Islet precursor cell (in vitro differentiated cells): ENCODE data around the gene MAML3.

Experiments
- DNase-seq: peaks from one replicate; pipeline ENCODE4 v3.0.0-alpha.2; 2018

MAML3 gene

DNA sequence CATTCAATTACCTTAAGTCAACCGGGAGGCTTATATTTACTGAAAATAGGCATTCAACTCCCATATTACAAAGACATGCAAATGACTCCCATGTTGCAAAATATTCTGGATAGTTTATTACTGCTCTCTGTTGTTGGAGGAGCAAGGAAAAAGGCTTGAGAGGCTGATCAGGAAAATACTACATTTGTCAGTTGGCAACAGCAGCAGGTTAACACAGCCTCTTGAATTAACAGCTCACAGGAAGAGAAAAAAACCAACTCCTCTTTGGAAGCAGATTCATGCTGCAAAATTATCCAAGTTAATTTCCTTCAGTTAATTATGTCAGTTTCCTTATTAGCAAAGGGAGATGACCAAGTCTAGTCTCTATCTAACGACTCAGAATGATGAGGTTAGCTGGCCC is 238.9 kb downstream of the MAML3 start:
- no peak for DNase-seq

DNA sequence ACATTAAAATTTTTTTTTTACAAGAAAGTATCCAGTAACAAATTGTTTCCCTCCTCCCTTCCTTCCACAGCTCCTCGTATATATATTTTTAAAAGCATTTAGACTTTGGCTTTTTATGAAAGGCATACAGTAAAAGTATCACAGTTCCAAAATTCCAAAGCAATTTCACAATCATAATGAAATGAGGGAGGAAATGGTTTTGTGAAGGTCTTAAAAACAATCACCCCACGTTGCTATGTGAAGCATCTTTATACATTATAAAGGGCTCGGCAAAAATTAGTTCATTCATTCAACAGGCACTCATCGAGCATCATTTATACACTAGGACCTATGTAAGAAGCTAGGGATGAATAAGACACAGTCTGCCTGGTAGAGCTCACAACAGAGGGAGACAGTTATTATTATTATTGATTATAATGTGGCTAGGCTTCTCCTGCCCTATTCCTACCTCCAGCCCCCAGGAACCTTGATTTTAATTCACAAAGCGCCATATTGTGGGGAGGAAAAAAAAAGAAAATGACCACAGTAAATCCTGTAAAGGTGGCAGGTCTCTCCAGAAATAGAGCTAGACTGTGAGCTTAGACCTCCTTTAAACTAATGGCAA is 239.9 kb downstream of the MAML3 start:
- no peak for DNase-seq

DNA sequence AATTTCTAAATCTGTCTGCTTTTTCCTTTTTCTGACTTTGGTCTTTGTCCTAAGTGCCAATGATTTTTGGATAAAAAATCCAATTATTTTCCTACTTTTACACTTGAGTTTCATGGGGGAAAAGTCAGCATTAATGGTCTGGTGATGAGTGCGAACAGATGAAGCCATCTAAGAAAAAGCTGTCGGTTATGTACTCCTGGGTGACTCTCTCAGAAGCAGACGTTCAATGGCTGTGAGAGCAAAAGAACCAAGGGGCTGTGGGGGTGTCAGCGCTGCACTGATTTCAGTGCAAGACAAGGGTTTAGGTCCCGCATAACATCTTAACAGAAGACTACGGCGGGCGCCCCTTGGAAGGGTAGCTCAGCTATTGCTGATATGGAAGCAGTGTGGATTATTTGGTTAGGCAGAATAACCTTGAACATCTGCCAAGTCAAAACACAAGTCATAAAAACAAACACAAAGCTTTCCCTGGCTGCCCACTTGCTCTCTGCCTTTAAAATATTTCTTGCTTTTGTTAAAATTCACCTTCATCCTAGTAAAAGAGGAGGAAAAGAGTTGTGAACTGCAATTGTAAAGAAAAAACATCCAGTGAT is 240.5 kb downstream of the MAML3 start:
- DNase-seq, result no peak

DNA sequence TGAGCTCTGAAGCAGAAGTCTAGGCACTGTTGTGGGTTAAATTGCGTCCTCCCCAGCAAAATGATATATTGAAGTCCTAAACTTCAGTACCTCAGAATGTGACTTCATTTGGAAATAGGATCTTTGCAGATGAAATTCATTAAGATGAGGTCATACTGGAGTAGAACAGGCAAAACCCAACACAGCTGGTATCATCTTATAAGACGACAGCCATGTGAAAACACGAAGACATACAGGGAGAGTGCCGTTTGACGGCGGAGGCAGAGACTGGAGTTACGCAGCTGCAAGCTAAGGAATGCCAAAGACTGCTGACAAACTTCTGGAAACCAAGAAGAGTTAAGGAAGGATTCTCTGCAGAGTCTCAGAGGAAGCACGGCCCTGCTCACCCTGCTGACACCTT is 241.5 kb downstream of the MAML3 start:
- no peak for DNase-seq

- no peak for DNase-seq
These were observed 243.9 kb downstream of the MAML3 start for GRCh38 chr4:139910106-139910505.

DNA sequence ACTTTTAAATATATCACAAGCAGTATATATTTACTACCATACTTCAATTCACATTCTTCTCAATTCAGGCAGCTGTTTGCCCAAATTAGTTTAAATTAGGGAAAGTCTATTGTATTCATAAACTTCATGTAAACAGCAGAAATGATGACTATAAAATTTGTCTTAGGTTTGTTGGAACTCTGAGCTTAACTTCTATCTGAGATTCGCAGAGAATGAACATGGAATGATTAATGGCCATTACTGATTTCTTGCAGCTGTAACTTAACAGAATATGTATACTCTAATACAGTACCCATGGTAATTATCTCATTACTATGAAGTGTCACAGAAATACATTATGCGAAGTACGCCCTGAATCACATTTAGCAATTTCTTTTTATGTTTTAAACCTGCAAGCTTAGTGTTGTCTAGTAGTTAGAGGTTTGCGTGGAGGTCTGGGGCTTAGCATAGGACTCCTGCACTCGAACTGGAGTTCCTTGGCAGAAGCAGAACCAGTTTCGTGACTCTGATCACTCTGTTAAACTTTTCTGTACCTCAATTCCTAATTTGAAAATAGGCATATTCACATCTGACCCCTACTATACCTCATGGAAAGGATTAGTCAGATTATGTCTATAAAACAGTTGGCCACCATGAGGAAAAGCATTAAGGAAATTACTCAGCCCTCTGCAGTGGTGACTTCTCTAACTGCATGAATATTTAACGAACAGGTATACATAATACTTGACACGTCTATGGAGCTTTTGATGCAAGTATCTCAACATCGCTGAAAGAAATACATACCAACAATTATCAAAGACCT is 245.1 kb downstream of the MAML3 start:
- DNase-seq, result no peak

DNA sequence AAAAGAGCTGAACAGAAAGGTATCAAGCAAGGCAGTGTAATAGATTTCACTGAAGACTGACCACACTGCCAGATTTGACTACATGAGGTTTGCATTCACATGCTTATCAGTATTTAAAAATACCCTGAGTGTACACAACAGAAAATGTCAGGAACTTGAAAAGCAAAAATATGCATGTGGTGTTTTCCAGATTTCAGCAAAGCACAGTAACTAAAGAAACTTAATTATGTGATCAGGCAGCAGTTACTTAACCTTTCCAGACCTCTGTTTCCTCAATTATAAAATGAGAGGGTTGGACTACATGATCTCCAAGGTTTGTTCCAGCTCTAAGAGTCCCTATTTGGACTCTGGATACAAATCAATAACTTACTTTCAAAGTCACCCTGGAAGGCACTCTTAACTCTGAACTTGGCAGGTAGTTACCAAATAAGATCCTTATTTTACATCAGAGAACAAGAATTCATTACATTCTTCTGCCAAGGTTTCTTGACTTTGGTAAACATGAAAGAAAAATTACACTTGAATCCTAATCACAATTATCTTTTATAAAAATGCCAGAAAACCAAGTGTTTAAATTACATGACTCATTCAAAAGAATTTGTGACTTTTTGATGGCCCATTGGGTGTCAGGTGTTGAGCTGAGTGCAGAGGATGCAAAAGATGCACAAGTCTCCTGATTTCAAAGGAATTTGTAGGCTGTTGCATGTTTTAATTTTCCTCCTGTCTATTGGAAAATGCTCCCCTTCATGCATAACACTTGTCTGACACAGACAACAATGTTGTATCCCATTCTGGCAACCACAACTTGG is 246.8 kb downstream of the MAML3 start:
- DNase-seq, result no peak

GRCh38 chr4:139905489-139905888 is 248.5 kb downstream of the MAML3 start:
- DNase-seq, result no peak

- no peak for DNase-seq
These were observed 249.6 kb downstream of the MAML3 start for GRCh38 chr4:139904406-139904805.

DNA sequence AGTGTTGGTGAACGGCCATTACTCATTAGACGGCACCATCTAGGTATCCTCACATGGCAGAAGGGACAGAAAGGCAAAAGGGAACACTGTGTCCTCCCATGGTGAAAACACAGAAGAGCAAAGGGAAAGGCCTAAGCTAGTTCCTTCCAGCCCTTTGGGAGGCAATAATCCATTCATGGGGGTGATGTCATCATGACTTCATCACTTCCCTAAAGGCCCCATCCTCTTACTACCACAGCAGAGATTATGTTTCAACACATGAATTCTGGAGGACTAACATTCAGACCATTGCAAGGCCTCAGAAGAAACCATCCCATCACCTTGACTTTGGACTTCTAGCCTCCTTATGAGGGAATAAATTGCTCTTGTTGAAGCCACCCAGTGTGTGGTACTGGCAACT is 250.1 kb downstream of the MAML3 start:
- DNase-seq, result no peak

GRCh38 chr4:139902321-139903320 is 251.4 kb downstream of the MAML3 start:
- no peak for DNase-seq

DNA sequence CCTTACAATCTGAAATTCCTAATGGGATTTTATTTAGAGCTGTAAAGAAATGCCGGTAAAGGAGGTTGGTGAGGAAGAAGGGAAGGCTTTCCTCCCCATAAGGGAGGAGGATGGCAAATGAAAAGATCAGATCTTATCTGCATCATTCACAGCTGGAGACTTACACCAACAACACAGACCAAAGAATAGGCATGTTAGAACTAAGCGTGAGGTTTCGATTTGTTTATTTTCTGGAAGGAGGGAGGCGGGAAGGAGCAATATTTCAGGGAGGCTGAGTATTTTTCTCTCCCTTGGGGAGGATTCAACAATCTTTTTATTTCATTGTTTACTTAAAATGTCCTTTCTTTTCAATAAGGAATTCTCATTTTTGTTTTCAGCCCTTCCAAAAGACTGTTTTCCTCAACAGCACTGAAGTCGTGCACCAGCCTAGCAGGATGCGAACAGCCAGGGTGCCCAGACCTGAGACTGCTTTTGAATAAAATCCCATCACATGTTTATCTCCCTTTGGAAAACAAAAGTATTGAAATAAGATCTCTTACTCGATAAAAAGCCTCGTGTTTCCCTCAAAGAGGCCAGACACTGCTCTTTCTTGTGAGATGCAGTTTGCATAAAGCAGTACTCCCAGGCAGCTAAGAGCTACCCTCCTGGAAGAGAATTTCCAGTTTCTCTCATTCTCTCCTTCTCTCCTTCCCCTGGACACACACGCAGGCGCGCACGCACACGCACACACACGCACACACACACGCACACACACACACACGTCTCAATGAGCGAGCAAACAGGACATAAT is 252.3 kb downstream of the MAML3 start:
- no peak for DNase-seq

DNA sequence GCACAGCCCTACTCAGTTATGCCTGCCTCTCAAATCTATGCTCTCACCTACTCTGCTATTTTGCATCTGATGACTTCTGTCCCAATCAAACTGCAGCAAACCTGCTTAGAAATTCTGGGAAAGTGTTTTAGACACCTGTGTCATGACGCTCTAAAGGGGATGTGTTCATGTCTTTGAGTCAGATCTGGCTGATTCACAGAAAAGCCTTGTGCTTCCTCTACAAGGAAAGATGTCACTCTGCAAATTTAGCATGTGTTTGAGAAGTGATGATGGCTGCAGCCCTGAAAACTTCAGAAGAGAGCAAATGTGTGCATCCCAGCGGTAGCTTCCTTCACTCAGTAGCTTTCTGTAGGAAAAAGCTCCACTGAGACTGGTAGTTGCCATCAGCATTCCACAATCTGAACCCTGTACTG is 253.0 kb downstream of the MAML3 start:
- DNase-seq, result no peak

GRCh38 chr4:139899346-139899745 is 254.6 kb downstream of the MAML3 start:
- DNase-seq, result no peak

DNA sequence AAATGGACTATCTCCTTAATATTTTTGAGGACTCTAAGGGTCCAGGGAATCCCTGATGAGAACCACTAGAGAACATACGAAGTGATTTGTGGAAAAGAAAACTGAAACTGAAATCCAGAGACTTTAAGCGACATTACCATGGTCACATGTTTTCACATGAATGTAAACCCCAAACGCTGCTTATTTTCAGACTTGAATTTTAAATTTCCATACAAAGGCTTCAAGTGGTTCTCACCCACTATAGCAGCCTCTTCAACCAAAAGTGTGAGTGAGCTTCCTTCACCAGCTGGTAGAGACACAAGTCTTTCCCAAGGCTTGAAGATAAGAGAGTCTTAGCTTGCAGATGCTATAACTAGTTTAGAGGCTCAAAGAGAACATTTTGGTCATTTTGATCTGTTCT is 255.7 kb downstream of the MAML3 start:
- no peak for DNase-seq

DNA sequence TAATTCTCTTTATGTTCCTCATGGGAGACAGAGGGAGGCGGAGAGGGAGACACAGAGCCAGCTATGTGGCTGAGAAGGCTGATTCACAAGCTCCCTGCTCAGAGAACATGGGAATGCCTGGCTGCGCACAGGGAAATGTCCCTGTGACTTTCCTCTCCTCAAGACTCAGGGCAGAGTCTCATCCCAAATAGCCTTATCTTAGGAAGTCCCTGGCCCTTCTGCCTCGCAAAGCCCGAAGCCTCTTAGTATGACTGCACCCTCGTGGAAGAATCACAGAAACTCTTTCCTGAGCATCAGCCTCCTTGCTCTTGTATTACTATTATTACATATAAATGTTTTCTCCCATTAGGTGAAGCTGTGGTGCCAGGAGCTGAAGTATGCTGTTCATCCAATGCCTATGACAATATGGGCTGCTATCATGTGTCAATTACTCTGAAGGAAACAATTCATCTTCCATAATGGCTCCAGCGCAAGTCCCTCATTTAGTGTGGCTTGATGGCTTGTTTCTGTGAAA is 257.8 kb downstream of the MAML3 start:
- no peak for DNase-seq

GRCh38 chr4:139893801-139894200 is 260.2 kb downstream of the MAML3 start:
- DNase-seq, result no peak

- no peak for DNase-seq
These were observed 260.8 kb downstream of the MAML3 start for GRCh38 chr4:139892973-139893736.

DNA sequence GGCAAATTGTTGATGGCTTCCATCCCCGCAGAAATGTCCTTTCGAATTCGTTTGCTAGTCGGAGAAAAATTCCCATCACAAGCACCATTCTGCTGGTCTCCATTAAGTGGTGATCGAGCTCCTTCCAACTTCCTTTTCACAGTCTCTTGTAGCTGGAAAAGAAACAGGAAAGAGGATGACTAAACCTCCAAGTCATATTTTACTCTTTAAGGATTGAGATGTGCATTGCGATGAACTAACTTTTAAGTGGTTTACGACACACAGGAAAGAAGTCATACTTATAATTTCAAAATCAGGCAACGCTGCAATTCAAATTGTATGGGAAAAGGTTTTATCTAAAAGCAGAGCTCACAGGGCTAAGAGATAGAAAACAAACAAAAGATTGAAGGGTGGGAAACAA is 263.2 kb downstream of the MAML3 start:
- no peak for DNase-seq

DNA sequence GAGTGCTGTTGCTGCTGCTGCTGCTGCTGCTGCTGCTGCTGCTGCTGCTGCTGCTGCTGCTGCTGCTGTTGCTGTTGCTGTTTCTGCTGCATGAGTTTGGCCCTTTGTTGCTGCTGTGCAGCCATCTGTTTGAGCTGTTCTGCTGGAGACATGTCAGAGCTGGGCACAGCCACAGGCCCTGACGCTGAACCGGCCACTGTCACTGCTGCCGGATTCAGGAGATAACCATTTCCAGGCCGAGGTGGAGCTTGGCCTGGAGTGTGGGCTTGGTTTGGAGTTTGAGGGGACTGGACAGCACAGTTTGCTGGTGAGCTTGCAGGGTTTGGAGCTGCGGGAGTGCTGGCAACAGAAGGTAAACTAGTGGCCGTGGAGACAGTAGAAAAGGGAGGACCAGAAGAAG is 264.1 kb downstream of the MAML3 start:
- DNase-seq, result no peak
